HEK293 (cell line): ENCODE results near the gene CIAO1.
A peak's percentile ranks its signal among the peaks of the same experiment; 100 is the strongest.

Experiments
- BCL11A ChIP-seq: fragments of 450-650 bp; formaldehyde crosslinking; IDR thresholded peaks from 2 replicates; pipeline ENCODE4 v1.5.1; 2016; ENCODE audit warnings: low read depth, missing biosample characterization, missing genetic modification characterization
- FEZF1 ChIP-seq: fragments of 450-650 bp; formaldehyde crosslinking; IDR thresholded peaks from 2 replicates; pipeline ENCODE4 v1.5.1; 2016; ENCODE audit warnings: missing biosample characterization, missing genetic modification characterization
- HIC1 ChIP-seq: fragments of 450-650 bp; formaldehyde crosslinking; IDR thresholded peaks from 2 replicates; pipeline ENCODE4 v1.5.1; 2016; ENCODE audit warnings: missing biosample characterization, missing genetic modification characterization
- HOXA7 ChIP-seq: sonication (generic); formaldehyde crosslinking; IDR thresholded peaks from 2 replicates; pipeline ENCODE4 v1.8.1; 2022; ENCODE audit warnings: missing genetic modification reagents, borderline replicate concordance
- HOXC10 ChIP-seq: sonication (generic); formaldehyde crosslinking; IDR thresholded peaks from 2 replicates; pipeline ENCODE4 v1.8.1; 2023; ENCODE audit warnings: mild to moderate bottlenecking, missing genetic modification reagents
- KLF10 ChIP-seq: fragments of 450-650 bp; IDR thresholded peaks from 2 replicates; pipeline ENCODE4 v1.5.1; 2018; ENCODE audit warnings: missing biosample characterization, mild to moderate bottlenecking, missing genetic modification characterization
- KLF16 ChIP-seq: fragments of 450-650 bp; formaldehyde crosslinking; IDR thresholded peaks from 2 replicates; pipeline ENCODE4 v1.5.1; 2017; ENCODE audit warnings: missing biosample characterization, missing genetic modification characterization
- PRDM4 ChIP-seq: fragments of 450-650 bp; formaldehyde crosslinking; IDR thresholded peaks from 2 replicates; pipeline ENCODE4 v1.5.1; 2017; ENCODE audit warnings: missing biosample characterization, missing genetic modification characterization
- SALL2 ChIP-seq: fragments of 450-650 bp; formaldehyde crosslinking; IDR thresholded peaks from 2 replicates; pipeline ENCODE4 v1.5.0; 2017; ENCODE audit warnings: missing biosample characterization, mild to moderate bottlenecking, missing genetic modification characterization, borderline replicate concordance
- ZNF114 ChIP-seq: fragments of 450-650 bp; formaldehyde crosslinking; IDR thresholded peaks from 2 replicates; pipeline ENCODE4 v1.5.0; 2017; ENCODE audit warnings: missing biosample characterization, missing genetic modification characterization
- ZNF138 ChIP-seq: fragments of 450-650 bp; formaldehyde crosslinking; IDR thresholded peaks from 2 replicates; pipeline ENCODE4 v1.5.1; 2016; ENCODE audit warnings: missing biosample characterization, missing genetic modification characterization, borderline replicate concordance
- ZNF24 ChIP-seq: fragments of 450-650 bp; formaldehyde crosslinking; IDR thresholded peaks from 2 replicates; pipeline ENCODE4 v1.5.1; 2016; ENCODE audit warnings: missing biosample characterization, missing genetic modification characterization
- ZNF335 ChIP-seq: fragments of 450-650 bp; formaldehyde crosslinking; conservative IDR thresholded peaks from 2 replicates; pipeline ENCODE4 v1.5.1; 2016; ENCODE audit warnings: missing biosample characterization, missing genetic modification characterization
- ZNF423 ChIP-seq: fragments of 450-650 bp; formaldehyde crosslinking; IDR thresholded peaks from 2 replicates; pipeline ENCODE4 v1.5.1; 2016; ENCODE audit warnings: missing biosample characterization, missing genetic modification characterization
- ZNF473 ChIP-seq: fragments of 450-650 bp; formaldehyde crosslinking; IDR thresholded peaks from 2 replicates; pipeline ENCODE4 v1.5.1; 2017; ENCODE audit warnings: missing biosample characterization, missing genetic modification characterization
- ZNF558 ChIP-seq: fragments of 450-650 bp; formaldehyde crosslinking; IDR thresholded peaks from 2 replicates; pipeline ENCODE4 v1.5.1; 2016; ENCODE audit warnings: missing biosample characterization, missing genetic modification characterization
- ZNF580 ChIP-seq: fragments of 450-650 bp; formaldehyde crosslinking; IDR thresholded peaks from 2 replicates; pipeline ENCODE4 v1.5.1; 2016; ENCODE audit warnings: missing biosample characterization, missing genetic modification characterization
- ZNF610 ChIP-seq: fragments of 450-650 bp; formaldehyde crosslinking; IDR thresholded peaks from 2 replicates; pipeline ENCODE4 v1.5.1; 2016; ENCODE audit warnings: missing biosample characterization, missing genetic modification characterization, borderline replicate concordance
- ZNF629 ChIP-seq: fragments of 450-650 bp; formaldehyde crosslinking; IDR thresholded peaks from 2 replicates; pipeline ENCODE4 v1.5.1; 2017; ENCODE audit warnings: missing biosample characterization, missing genetic modification characterization
- ZNF777 ChIP-seq: fragments of 450-650 bp; formaldehyde crosslinking; IDR thresholded peaks from 2 replicates; pipeline ENCODE4 v1.5.1; 2017; ENCODE audit warnings: missing biosample characterization, missing genetic modification characterization, borderline replicate concordance
- ZNF791 ChIP-seq: fragments of 450-650 bp; formaldehyde crosslinking; IDR thresholded peaks from 2 replicates; pipeline ENCODE4 v1.5.1; 2016; ENCODE audit warnings: missing biosample characterization, missing genetic modification characterization
- TF ChIP-seq, protein P1 (sequence below): fragments of 450-650 bp; formaldehyde crosslinking; IDR thresholded peaks from 2 replicates; pipeline ENCODE4 v1.5.1; 2016; ENCODE audit warnings: missing biosample characterization, missing genetic modification characterization
- TF ChIP-seq, protein P2 (sequence below): fragments of 450-650 bp; formaldehyde crosslinking; IDR thresholded peaks from 2 replicates; pipeline ENCODE4 v1.5.1; 2016; ENCODE audit warnings: missing biosample characterization, missing genetic modification characterization
- TF ChIP-seq, protein P3 (sequence below): fragments of 450-650 bp; formaldehyde crosslinking; IDR thresholded peaks from 2 replicates; pipeline ENCODE4 v1.5.1; 2016; ENCODE audit warnings: missing biosample characterization, missing genetic modification characterization, low read depth

The CIAO1 gene

DNA sequence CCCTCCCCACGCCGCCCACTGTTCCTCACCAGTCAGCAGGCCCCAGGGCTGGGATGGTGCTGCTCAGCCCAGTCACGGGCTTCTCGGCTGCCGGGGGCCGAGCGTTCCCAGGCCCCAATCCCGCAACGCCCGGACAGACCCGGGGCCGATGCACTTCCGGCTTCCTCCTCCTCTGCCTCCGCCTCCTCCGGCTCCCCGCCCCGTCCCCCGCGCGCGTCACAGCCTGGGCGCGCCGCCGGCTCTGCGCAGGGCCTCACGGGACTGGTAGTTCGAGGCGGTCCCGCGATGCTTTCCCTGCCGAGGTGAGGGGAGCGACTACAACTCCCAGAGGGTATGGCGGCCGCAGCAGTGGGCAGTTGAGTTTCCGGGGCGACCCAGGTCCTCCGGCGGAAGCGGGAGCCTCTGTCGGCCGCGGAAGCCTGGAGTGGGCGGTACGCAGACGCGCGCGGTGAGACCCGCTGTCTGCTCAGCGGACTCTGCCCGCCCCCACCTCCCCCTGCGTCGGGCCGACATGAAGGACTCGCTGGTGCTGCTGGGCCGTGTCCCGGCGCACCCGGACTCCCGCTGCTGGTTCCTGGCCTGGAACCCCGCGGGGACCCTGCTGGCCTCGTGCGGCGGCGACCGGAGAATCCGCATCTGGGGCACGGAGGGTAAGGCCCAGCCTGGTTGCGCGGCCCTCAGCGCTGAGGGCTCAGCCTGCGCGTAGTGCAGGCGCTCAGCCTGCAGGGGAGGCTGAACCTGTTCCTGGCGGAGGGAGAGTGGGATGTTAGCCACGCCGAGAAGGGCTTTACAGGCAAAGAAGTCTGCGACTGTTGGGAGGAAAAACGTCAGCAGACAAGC is at the start of gene CIAO1, which contains the start of gene TMEM127 (continued):
- TF ChIP-seq ZNF580 (tag by site-specific recombination) (no peak), ZNF777 (tag by site-specific recombination) (no peak), ZNF114 (no peak), HOXC10 (CRISPR knock-in tag) (no peak), ZNF610 (tag by site-specific recombination) (no peak), ZNF473 (tag by site-specific recombination) (no peak), HIC1 (tag by site-specific recombination) (peak; percentile 46; the same call in 1 of the 2 replicates), ZNF791 (tag by site-specific recombination) (no peak), BCL11A (tag by site-specific recombination) (no peak), ZNF558 (tag by site-specific recombination) (no peak), ZNF423 (tag by site-specific recombination) (peak; percentile 43; the same call in 1 of the 2 replicates), PRDM4 (no peak), KLF10 (tag by site-specific recombination) (no peak), SALL2 (tag by site-specific recombination) (no peak), KLF16 (tag by site-specific recombination) (peak; percentile 64; the same call in 1 of the 2 replicates), ZNF24 (tag by site-specific recombination) (peak; percentile 27), FEZF1 (no peak), ZNF629 (tag by site-specific recombination) (peak; percentile 78), ZNF138 (no peak), ZNF335 (tag by site-specific recombination) (peak; percentile 58), HOXA7 (CRISPR knock-in tag) (no peak)
- TF ChIP-seq, protein P1, sequence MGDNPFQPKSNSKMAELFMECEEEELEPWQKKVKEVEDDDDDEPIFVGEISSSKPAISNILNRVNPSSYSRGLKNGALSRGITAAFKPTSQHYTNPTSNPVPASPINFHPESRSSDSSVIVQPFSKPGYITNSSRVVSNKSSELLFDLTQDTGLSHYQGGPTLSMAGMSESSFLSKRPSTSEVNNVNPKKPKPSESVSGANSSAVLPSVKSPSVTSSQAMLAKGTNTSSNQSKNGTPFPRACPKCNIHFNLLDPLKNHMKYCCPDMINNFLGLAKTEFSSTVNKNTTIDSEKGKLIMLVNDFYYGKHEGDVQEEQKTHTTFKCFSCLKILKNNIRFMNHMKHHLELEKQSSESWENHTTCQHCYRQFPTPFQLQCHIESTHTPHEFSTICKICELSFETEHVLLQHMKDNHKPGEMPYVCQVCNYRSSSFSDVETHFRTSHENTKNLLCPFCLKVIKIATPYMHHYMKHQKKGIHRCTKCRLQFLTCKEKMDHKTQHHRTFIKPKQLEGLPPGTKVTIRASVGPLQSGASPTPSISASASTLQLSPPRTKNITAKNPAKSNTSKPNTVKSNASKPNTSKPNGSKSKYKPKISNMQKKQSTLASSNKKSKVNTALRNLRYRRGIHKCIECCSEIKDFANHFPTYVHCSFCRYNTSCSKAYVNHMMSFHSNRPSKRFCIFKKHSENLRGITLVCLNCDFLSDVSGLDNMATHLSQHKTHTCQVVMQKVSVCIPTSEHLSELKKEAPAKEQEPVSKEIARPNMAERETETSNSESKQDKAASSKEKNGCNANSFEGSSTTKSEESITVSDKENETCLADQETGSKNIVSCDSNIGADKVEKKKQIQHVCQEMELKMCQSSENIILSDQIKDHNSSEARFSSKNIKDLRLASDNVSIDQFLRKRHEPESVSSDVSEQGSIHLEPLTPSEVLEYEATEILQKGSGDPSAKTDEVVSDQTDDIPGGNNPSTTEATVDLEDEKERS (tag by site-specific recombination) = no peak
- TF ChIP-seq, protein P2, sequence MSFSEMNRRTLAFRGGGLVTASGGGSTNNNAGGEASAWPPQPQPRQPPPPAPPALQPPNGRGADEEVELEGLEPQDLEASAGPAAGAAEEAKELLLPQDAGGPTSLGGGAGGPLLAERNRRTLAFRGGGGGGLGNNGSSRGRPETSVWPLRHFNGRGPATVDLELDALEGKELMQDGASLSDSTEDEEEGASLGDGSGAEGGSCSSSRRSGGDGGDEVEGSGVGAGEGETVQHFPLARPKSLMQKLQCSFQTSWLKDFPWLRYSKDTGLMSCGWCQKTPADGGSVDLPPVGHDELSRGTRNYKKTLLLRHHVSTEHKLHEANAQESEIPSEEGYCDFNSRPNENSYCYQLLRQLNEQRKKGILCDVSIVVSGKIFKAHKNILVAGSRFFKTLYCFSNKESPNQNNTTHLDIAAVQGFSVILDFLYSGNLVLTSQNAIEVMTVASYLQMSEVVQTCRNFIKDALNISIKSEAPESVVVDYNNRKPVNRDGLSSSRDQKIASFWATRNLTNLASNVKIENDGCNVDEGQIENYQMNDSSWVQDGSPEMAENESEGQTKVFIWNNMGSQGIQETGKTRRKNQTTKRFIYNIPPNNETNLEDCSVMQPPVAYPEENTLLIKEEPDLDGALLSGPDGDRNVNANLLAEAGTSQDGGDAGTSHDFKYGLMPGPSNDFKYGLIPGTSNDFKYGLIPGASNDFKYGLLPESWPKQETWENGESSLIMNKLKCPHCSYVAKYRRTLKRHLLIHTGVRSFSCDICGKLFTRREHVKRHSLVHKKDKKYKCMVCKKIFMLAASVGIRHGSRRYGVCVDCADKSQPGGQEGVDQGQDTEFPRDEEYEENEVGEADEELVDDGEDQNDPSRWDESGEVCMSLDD (tag by site-specific recombination) = no peak
- TF ChIP-seq, protein P3, sequence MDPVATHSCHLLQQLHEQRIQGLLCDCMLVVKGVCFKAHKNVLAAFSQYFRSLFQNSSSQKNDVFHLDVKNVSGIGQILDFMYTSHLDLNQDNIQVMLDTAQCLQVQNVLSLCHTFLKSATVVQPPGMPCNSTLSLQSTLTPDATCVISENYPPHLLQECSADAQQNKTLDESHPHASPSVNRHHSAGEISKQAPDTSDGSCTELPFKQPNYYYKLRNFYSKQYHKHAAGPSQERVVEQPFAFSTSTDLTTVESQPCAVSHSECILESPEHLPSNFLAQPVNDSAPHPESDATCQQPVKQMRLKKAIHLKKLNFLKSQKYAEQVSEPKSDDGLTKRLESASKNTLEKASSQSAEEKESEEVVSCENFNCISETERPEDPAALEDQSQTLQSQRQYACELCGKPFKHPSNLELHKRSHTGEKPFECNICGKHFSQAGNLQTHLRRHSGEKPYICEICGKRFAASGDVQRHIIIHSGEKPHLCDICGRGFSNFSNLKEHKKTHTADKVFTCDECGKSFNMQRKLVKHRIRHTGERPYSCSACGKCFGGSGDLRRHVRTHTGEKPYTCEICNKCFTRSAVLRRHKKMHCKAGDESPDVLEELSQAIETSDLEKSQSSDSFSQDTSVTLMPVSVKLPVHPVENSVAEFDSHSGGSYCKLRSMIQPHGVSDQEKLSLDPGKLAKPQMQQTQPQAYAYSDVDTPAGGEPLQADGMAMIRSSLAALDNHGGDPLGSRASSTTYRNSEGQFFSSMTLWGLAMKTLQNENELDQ (tag by site-specific recombination) = peak; percentile 86; the same call in 1 of the 2 replicates
